Measurements from ENCODE around the gene TULP4. TPM values are rescaled to one million over a fixed set of nuclear protein-coding genes. Genes with fewer than 3 reads are reported as not detected.

Gene TULP4
- total RNA-seq, 4 donors from 2014 or later, result 209 to 459 (median 292) TPM

- H3K27ac ChIP-seq, result no peak overlapping the region
- intact Hi-C loops (cut with DNase I), result no loop called here
- 86 to 98% methylated on average over 5 of the region's 5 CpGs for WGBS, 2 donors
- H3K4me1 ChIP-seq, result peaks cover 4 to 8% of the 10 kb centered on the region in 2 donors
- no peak overlapping the region for H3K4me3 ChIP-seq (replicated peaks in 1 of 3)
- DNase-seq, result no peak
- no peak for TF ChIP-seq CTCF (IDR thresholded peaks at IDR 0.05)
- no peak for TF ChIP-seq POLR2A (IDR thresholded peaks at IDR 0.05)
- H3K27me3 ChIP-seq, result no peaks in the 10 kb centered on the region
- no peaks in the 10 kb centered on the region for H3K9me3 ChIP-seq
- no peaks in the 10 kb centered on the region for H3K36me3 ChIP-seq
Measured at GRCh38 chr6:158309814-158310213, 2.5 kb upstream of the TULP4 start.

- 65% methylated on average over 8 of the region's 8 CpGs for WGBS, 2 donors
- H3K4me3 ChIP-seq (replicated peaks in 1 of 3), result no peak overlapping the region
- no peak overlapping the region for H3K27ac ChIP-seq
- intact Hi-C loops (cut with DNase I), result no loop called here
- H3K27me3 ChIP-seq, result no peaks in the 10 kb centered on the region
- no peaks in the 10 kb centered on the region for H3K36me3 ChIP-seq
- H3K4me1 ChIP-seq, result peaks cover 4 to 8% of the 10 kb centered on the region in 2 donors
- no peak for DNase-seq
- TF ChIP-seq POLR2A (IDR thresholded peaks at IDR 0.05) (no peak), CTCF (IDR thresholded peaks at IDR 0.05) (no peak)
- H3K9me3 ChIP-seq, result no peaks in the 10 kb centered on the region
Measured at GRCh38 chr6:158311193-158311592, 1.1 kb upstream of the TULP4 start.

GRCh38 chr6:158311626-158312025 is 639 bp upstream of the TULP4 start:
- H3K4me3 ChIP-seq (replicated peaks in 1 of 3), result no peak overlapping the region
- 82 to 89% methylated on average over 4 of the region's 4 CpGs for WGBS, 2 donors
- no peak overlapping the region for H3K27ac ChIP-seq
- no peaks in the 10 kb centered on the region for H3K27me3 ChIP-seq
- H3K4me1 ChIP-seq, result peaks cover 4 to 8% of the 10 kb centered on the region in 2 donors
- no peaks in the 10 kb centered on the region for H3K36me3 ChIP-seq
- DNase-seq, result no peak
- intact Hi-C loops (cut with DNase I), result no loop called here
- no peaks in the 10 kb centered on the region for H3K9me3 ChIP-seq
- TF ChIP-seq POLR2A (IDR thresholded peaks at IDR 0.05) (no peak), CTCF (IDR thresholded peaks at IDR 0.05) (no peak)

GRCh38 chr6:158312672-158313397 is 570 bp downstream of the TULP4 start:
- TF ChIP-seq CTCF (IDR thresholded peaks at IDR 0.05) (no peak), POLR2A (IDR thresholded peaks at IDR 0.05) (no peak)
- peak overlapping the region in 2 of 3 donors; percentile 18 to 24 for H3K27ac ChIP-seq

GRCh38 chr6:158313989-158314388 is 1.7 kb downstream of the TULP4 start:
- DNase-seq, result peak in 1 of 2 donors; percentile 5
- H3K4me3 ChIP-seq (replicated peaks in 1 of 3), result no peak overlapping the region
- TF ChIP-seq POLR2A (IDR thresholded peaks at IDR 0.05), result no peak
- TF ChIP-seq CTCF (IDR thresholded peaks at IDR 0.05), result no peak
- no peak overlapping the region for H3K27ac ChIP-seq
- H3K36me3 ChIP-seq, result no peaks in the 10 kb centered on the region
- H3K9me3 ChIP-seq, result no peaks in the 10 kb centered on the region
- 73 to 79% methylated on average over 9 of the region's 9 CpGs for WGBS, 2 donors
- peaks cover 4 to 8% of the 10 kb centered on the region in 2 donors for H3K4me1 ChIP-seq
- intact Hi-C loops (cut with DNase I), result no loop called here
- no peaks in the 10 kb centered on the region for H3K27me3 ChIP-seq

More at GRCh38 chr6:158312672-158313397, 570 bp downstream of the TULP4 start:
- H3K4me1 ChIP-seq, result peaks cover 4 to 8% of the 10 kb centered on the region in 2 donors
- no peaks in the 10 kb centered on the region for H3K9me3 ChIP-seq
- H3K36me3 ChIP-seq, result no peaks in the 10 kb centered on the region
- peak; percentile 41 to 60 for DNase-seq
- H3K4me3 ChIP-seq (replicated peaks in 1 of 3), result no peak overlapping the region
- no peaks in the 10 kb centered on the region for H3K27me3 ChIP-seq
- 47 to 61% methylated on average over 11 of the region's 11 CpGs for WGBS, 2 donors
- intact Hi-C loops (cut with DNase I), result no loop called here

Measured in thyroid gland (tissue), 4 donors.